ENCODE results near the gene WDR5. TPM values are rescaled to one million over a fixed set of nuclear protein-coding genes. Genes with fewer than 3 reads are reported as not detected.

Gene WDR5
- total and polyA plus RNA-seq, 12 donors: 14.0 to 22.5 (median 17.8) TPM

GRCh38 chr9:134164879-134165278 lies 29.0 kb downstream of the WDR5 start:
- Histone ChIP-seq H3K27me3 (no peaks in the 10 kb centered on the region), H3K9me3 (peaks cover 0 to 8% (median 5%) of the 10 kb centered on the region in 11 donors), H3K36me3 (peaks cover 0 to 8% (median 0%) of the 10 kb centered on the region in 9 donors), H3K27ac (no peak overlapping the region), H3K4me3 (no peak overlapping the region), H3K4me1 (peaks cover 0 to 24% (median 10%) of the 10 kb centered on the region in 9 donors)
- TF ChIP-seq CTCF (IDR thresholded peaks at IDR 0.05): no peak
- 0 to 1% methylated on average over 46 to 50 of the region's 50 CpGs for WGBS, 2 donors
- intact Hi-C loops (cut with DNase I): loop anchor here in 2 of 10 donors (2.0 kb wide), 1 partner anchor 162 kb away; the partner anchor contains the start of gene RXRA (in 2 of the 2)
- ATAC-seq: no peak
- no peak for DNase-seq

- Histone ChIP-seq H3K4me3 (no peak overlapping the region), H3K27ac (no peak overlapping the region), H3K9me3 (peaks cover 0 to 8% (median 5%) of the 10 kb centered on the region in 11 donors), H3K27me3 (no peaks in the 10 kb centered on the region), H3K36me3 (peaks cover 0 to 3% (median 0%) of the 10 kb centered on the region in 9 donors), H3K4me1 (peaks cover 0 to 24% (median 10%) of the 10 kb centered on the region in 9 donors)
- intact Hi-C loops (cut with DNase I): loop anchor here in 2 of 10 donors (2.0 kb wide), 1 partner anchor 161 kb away; the partner anchor contains the start of gene RXRA (in 2 of the 2)
- ATAC-seq (no peak), DNase-seq (peak in 1 of 2 donors; percentile 31)
- 41 to 45% methylated on average over 29 of the region's 29 CpGs for WGBS, 2 donors
- TF ChIP-seq CTCF (IDR thresholded peaks at IDR 0.05): no peak
Measured at GRCh38 chr9:134165357-134166315, 29.8 kb downstream of the WDR5 start.

GRCh38 chr9:134166374-134166773 lies 30.5 kb downstream of the WDR5 start:
- TF ChIP-seq CTCF (IDR thresholded peaks at IDR 0.05): no peak
- Histone ChIP-seq H3K27me3 (no peaks in the 10 kb centered on the region), H3K9me3 (peaks cover 0 to 8% (median 5%) of the 10 kb centered on the region in 11 donors), H3K27ac (no peak overlapping the region), H3K4me1 (peaks cover 0 to 24% (median 10%) of the 10 kb centered on the region in 9 donors), H3K4me3 (no peak overlapping the region), H3K36me3 (no peaks in the 10 kb centered on the region)
- WGBS, 2 donors: 96 to 97% methylated on average over 13 of the region's 13 CpGs
- DNase-seq (no peak), ATAC-seq (no peak)
- intact Hi-C loops (cut with DNase I): no loop called here

GRCh38 chr9:134167530-134167931 lies 31.6 kb downstream of the WDR5 start:
- H3K9me3 ChIP-seq: peaks cover 0 to 8% (median 5%) of the 10 kb centered on the region in 11 donors
- DNase-seq: no peak

More at GRCh38 chr9:134167530-134167931, 31.6 kb downstream of the WDR5 start:
- TF ChIP-seq CTCF (IDR thresholded peaks at IDR 0.05): no peak
- ATAC-seq: no peak
- intact Hi-C loops (cut with DNase I): no loop called here
- WGBS, 2 donors: 70 to 74% methylated on average over 4 of the region's 4 CpGs
- H3K36me3 ChIP-seq: no peaks in the 10 kb centered on the region
- no peak overlapping the region for H3K27ac ChIP-seq
- H3K4me1 ChIP-seq: peaks cover 0 to 22% (median 10%) of the 10 kb centered on the region in 9 donors
- no peaks in the 10 kb centered on the region for H3K27me3 ChIP-seq
- H3K4me3 ChIP-seq: no peak overlapping the region

Measured in heart right ventricle (tissue), 16 donors.